Astrocyte of the cerebellum (primary cell): ENCODE results near the gene KCNH6.

ENCODE experiments used
- DNase-seq: peaks from one replicate; pipeline ENCODE4 v3.0.0-alpha.2; 2011; ENCODE audit warnings: low read depth
- H3K4me3 ChIP-seq: 2 replicates; pipeline ENCODE4 v1.5.1; 2011; ENCODE audit warnings: mild to moderate bottlenecking, low read depth, low read length, moderate library complexity
- CTCF ChIP-seq: IDR thresholded peaks from 2 replicates; pipeline ENCODE4 v1.5.1; 2012; ENCODE audit warnings: low read length, low read depth, moderate library complexity, mild to moderate bottlenecking; ENCODE audit errors: missing control alignments
- in situ Hi-C: cut with HindIII; loops from 2 replicates; pipeline ENCODE4 v1.10.0; 2017; ENCODE audit warnings: low sequenced_read_pairs

Gene KCNH6

GRCh38 chr17:63496663-63497400 lies 26.3 kb upstream of the KCNH6 start:
- no peak overlapping the region for H3K4me3 ChIP-seq
- no peak for TF ChIP-seq CTCF
- in situ Hi-C loops: no loop called here
- no peak for DNase-seq

DNA sequence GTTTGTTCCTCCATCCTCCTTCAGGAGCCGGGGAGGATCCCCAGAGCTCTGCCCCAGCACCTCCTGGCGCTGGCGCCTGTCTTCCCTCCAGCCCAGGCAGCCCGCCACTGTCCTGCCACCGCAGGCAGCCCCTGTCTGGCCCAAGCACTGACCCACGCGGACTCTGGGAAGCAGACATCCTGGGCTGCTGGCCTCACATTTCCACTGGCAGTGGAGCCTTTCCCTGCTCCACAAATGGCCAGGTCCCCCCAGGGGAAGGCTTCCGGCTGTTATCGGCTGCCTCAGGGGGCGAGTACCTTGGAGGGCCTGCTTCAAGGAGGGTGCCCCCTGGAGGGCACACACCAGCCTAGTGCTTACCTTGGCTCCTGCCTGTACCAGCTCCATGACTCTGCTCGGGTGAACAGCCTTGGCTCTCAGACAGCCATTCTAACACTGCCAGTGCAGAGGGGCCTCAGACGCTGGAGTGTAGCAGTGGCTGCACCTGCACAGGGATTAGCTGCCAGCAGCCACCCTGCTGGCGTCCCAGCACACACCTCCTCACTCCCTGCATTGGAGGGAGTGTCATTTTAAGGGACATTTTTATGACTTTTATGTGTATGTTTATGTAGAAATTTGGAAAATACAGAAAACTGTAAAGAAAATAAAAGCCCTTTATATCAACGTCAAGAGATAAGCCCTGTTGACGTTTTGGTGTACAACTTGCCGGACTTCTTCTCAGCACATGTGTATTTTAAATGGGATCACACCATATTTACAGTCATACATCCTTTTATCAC lies 25.3 kb upstream of the KCNH6 start:
- peak; percentile 22 for TF ChIP-seq CTCF
- H3K4me3 ChIP-seq: no peak overlapping the region
- DNase-seq: no peak
- in situ Hi-C loops: no loop called here

- no peak for DNase-seq
- in situ Hi-C loops: no loop called here
- TF ChIP-seq CTCF: no peak
Observed at GRCh38 chr17:63498626-63499195, 24.4 kb upstream of the KCNH6 start.

DNA sequence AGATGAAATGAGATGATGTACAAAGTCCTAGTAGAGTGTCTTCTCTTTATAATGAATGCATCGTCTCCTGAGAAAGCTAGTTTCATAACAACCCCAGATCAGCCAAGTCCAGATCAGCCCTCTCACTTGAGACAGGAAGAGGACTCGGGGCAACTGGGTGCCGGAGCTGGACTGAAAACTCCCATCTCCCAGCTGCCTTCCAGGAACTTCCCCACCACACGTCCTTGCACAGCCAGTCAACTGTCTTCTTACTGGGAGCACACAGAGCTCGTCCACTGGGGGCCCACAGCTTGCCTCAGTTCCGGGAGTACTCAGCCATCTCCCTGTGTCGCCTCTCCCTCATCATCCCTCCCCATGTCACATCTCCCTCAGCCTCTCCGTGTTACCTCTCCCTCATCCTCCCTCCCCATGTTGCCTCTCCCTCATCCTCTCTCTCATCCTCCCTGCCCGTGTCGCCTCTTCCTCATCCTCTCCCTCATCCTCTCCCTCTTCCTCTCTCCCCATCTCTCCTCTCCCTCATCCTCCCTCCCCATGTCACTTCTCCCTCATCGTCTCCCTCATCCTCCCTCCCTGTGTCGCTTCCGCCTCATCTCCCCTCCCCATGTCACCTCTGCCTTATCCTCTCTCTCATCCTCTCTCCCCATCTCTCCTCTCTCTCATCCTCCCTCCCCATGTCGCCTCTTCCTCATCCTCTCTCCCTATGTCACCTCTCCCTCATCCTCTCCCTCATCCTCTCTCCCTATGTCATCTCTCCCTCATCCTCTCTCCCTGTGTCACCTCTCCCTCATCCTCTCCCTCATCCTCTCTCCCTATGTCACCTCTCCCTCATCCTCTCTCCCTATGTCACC lies 22.4 kb upstream of the KCNH6 start:
- in situ Hi-C loops: no loop called here
- no peak overlapping the region for H3K4me3 ChIP-seq
- no peak for TF ChIP-seq CTCF
- DNase-seq: no peak

More at GRCh38 chr17:63498626-63499195, 24.4 kb upstream of the KCNH6 start:
- H3K4me3 ChIP-seq: no peak overlapping the region

DNA sequence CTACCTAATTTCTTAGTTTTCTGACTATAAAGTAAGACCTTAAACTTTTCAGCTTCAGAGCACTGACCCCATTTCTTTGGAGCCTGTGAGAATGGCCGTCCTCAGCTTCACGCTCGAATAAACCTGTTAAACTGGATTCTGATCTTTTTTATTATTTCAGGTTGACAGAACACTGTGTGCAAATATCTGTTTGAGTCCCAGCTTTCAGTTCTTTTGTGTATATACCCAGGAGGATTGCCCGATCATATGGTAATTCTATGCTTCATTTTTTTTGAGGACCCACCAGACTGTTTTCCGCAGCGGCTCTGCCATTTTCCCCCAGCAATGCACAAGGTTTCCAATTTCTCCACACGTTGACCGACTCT lies 19.8 kb upstream of the KCNH6 start:
- no peak overlapping the region for H3K4me3 ChIP-seq
- TF ChIP-seq CTCF: no peak
- in situ Hi-C loops: no loop called here
- DNase-seq: no peak

GRCh38 chr17:63504261-63504660 lies 18.9 kb upstream of the KCNH6 start:
- no peak for DNase-seq
- in situ Hi-C loops: no loop called here
- H3K4me3 ChIP-seq: no peak overlapping the region
- no peak for TF ChIP-seq CTCF
